Endodermal cell (in vitro differentiated cells): ENCODE data around the gene TYRP1. TPM values are rescaled to one million over a fixed set of nuclear protein-coding genes. Genes with fewer than 3 reads are reported as not detected.
A peak's percentile ranks its signal among the peaks of the same experiment; 100 is the strongest.

Experiments used
- DNase-seq: peaks from one replicate; pipeline ENCODE4 v3.0.0-alpha.2; 2017
- H3K27ac ChIP-seq: 2 replicates; pipeline ENCODE4 v1.5.1; 2013; ENCODE audit warnings: mild to moderate bottlenecking, low read depth, low read length, moderate library complexity
- H3K27me3 ChIP-seq: 2 replicates; pipeline ENCODE4 v1.6.1; 2013; ENCODE audit warnings: mild to moderate bottlenecking, low read length, moderate library complexity; ENCODE audit not compliant: insufficient read depth, control insufficient read depth, poor library complexity, severe bottlenecking
- H3K36me3 ChIP-seq: 2 replicates; pipeline ENCODE4 v1.7.0; 2013; ENCODE audit warnings: mild to moderate bottlenecking, low read length, moderate library complexity; ENCODE audit not compliant: control insufficient read depth, insufficient read depth
- H3K4me1 ChIP-seq: one replicate; pipeline ENCODE4 v1.7.0; 2013; ENCODE audit warnings: low read length; ENCODE audit not compliant: control insufficient read depth, insufficient read depth
- H3K4me3 ChIP-seq: 2 replicates; pipeline ENCODE4 v1.5.1; 2013; ENCODE audit warnings: mild to moderate bottlenecking, low read length, moderate library complexity
- H3K9ac ChIP-seq: 2 replicates; pipeline ENCODE4 v1.6.1; 2013; ENCODE audit warnings: mild to moderate bottlenecking, low read length, moderate library complexity; ENCODE audit not compliant: poor library complexity, severe bottlenecking; ENCODE audit errors: extremely low read depth
- H3K9me3 ChIP-seq: 2 replicates; pipeline ENCODE4 v1.6.1; 2013; ENCODE audit warnings: mild to moderate bottlenecking, low read length, moderate library complexity; ENCODE audit not compliant: control insufficient read depth
- H3K27ac Mint-ChIP-seq: 2 replicates; pipeline ENCODE4 v1.8.0; 2020; ENCODE audit warnings: mixed read lengths
- H3K27me3 Mint-ChIP-seq: 2 replicates; pipeline ENCODE4 v1.8.0; 2021; ENCODE audit warnings: mild to moderate bottlenecking, mixed read lengths; ENCODE audit not compliant: insufficient read depth
- H3K36me3 Mint-ChIP-seq: 2 replicates; pipeline ENCODE4 v1.8.0; 2020; ENCODE audit warnings: low read depth, mixed read lengths
- H3K4me1 Mint-ChIP-seq: 2 replicates; pipeline ENCODE4 v1.8.0; 2020; ENCODE audit warnings: mixed read lengths
- H3K4me3 Mint-ChIP-seq: 2 replicates; pipeline ENCODE4 v1.8.0; 2020; ENCODE audit warnings: mild to moderate bottlenecking, moderate library complexity, mixed read lengths
- H3K9me3 Mint-ChIP-seq: 2 replicates; pipeline ENCODE4 v1.8.0; 2020; ENCODE audit warnings: mild to moderate bottlenecking, mixed read lengths
- CTCF ChIP-seq: fragments of 200-600 bp; sonication (generic); conservative IDR thresholded peaks from 2 replicates; pipeline ENCODE4 v1.5.0; 2021; ENCODE audit warnings: antibody characterized with exemption, mild to moderate bottlenecking
- WGBS, 2 experiments: methylation state at CpG; one replicate each; pipeline versions ENCODE4 v1.1.5 to v1.1.7; 2013; ENCODE audit warnings: missing lambda C conversion rate in 2 of 2, mixed read lengths in 1 of 2; ENCODE audit not compliant: insufficient coverage in 1 of 2, insufficient read length in 1 of 2; 5-methylcytosine and 5-hydroxymethylcytosine counted together
- total RNA-seq, 2 donors: library from RNA; stranded (reverse); fragmentation: NEBNext Ultra II Directional in 1 of 2; extraction: Animal tissue kit (Norgen Biotek cat#: 25700) in 1 of 2; gene quantifications; 2 replicates in 1 of 2; 3 replicates in 1 of 2; pipeline ENCODE4 v1.2.1, GENCODE V29; 2021

The TYRP1 gene
- total RNA-seq, 2 donors from 2014 or later = 0.11 TPM; not detected in 1

GRCh38 chr9:12719431-12719830 is 26.2 kb downstream of the TYRP1 start:
- Histone ChIP-seq H3K36me3 (no peaks in the 10 kb centered on the region), H3K9me3 (no peaks in the 10 kb centered on the region), H3K4me1 (peaks cover 9% of the 10 kb centered on the region), H3K9ac (no peak overlapping the region), H3K27me3 (no peaks in the 10 kb centered on the region), H3K27ac (no peak overlapping the region), H3K4me3 (no peak overlapping the region)
- Mint-ChIP-seq H3K9me3 (no peaks in the 10 kb centered on the region), H3K4me3 (no peak overlapping the region), H3K27me3 (no peaks in the 10 kb centered on the region), H3K36me3 (no peaks in the 10 kb centered on the region), H3K4me1 (peaks cover 11% of the 10 kb centered on the region), H3K27ac (no peak overlapping the region)
- peak; percentile 78 for TF ChIP-seq CTCF
- WGBS, 2 experiments = 22% methylated on average over 1 of the region's 1 CpG; no CpG with 5 or more reads in 1 of the 2 experiments
- DNase-seq = no peak

GRCh38 chr9:12720551-12720950 is 27.4 kb downstream of the TYRP1 start:
- H3K9me3 ChIP-seq = no peaks in the 10 kb centered on the region
- H3K36me3 ChIP-seq = no peaks in the 10 kb centered on the region
- no peak for TF ChIP-seq CTCF
- H3K27me3 Mint-ChIP-seq = no peaks in the 10 kb centered on the region
- H3K9me3 Mint-ChIP-seq = no peaks in the 10 kb centered on the region
- no peak overlapping the region for H3K9ac ChIP-seq
- peaks cover 11% of the 10 kb centered on the region for H3K4me1 Mint-ChIP-seq
- peaks cover 9% of the 10 kb centered on the region for H3K4me1 ChIP-seq
- H3K4me3 ChIP-seq = no peak overlapping the region
- H3K36me3 Mint-ChIP-seq = no peaks in the 10 kb centered on the region
- no peaks in the 10 kb centered on the region for H3K27me3 ChIP-seq
- DNase-seq = no peak
- H3K27ac Mint-ChIP-seq = peak overlapping the region; percentile 31
- H3K4me3 Mint-ChIP-seq = no peak overlapping the region
- no peak overlapping the region for H3K27ac ChIP-seq
- WGBS, 2 experiments = 60% methylated on average over 1 to 3 of the region's 3 CpGs

- Histone ChIP-seq H3K36me3 (no peaks in the 10 kb centered on the region), H3K4me1 (peaks cover 9% of the 10 kb centered on the region), H3K4me3 (no peak overlapping the region), H3K9ac (no peak overlapping the region), H3K27me3 (no peaks in the 10 kb centered on the region), H3K9me3 (no peaks in the 10 kb centered on the region), H3K27ac (no peak overlapping the region)
- Mint-ChIP-seq H3K9me3 (no peaks in the 10 kb centered on the region), H3K4me1 (peaks cover 11% of the 10 kb centered on the region), H3K4me3 (no peak overlapping the region), H3K36me3 (no peaks in the 10 kb centered on the region), H3K27ac (no peak overlapping the region), H3K27me3 (no peaks in the 10 kb centered on the region)
- TF ChIP-seq CTCF = no peak
- WGBS, 2 experiments = 81 to 86% methylated on average over 2 of the region's 2 CpGs
- no peak for DNase-seq
Measured at GRCh38 chr9:12722131-12722530, 28.9 kb downstream of the TYRP1 start.
